ENCODE data around the gene VSNL1.
"Not testable (repeated sequence)": the region's sequence is repeated elsewhere in the genome, so short reads cannot be mapped to it uniquely, and the experiment has no call there.

The VSNL1 gene

DNA sequence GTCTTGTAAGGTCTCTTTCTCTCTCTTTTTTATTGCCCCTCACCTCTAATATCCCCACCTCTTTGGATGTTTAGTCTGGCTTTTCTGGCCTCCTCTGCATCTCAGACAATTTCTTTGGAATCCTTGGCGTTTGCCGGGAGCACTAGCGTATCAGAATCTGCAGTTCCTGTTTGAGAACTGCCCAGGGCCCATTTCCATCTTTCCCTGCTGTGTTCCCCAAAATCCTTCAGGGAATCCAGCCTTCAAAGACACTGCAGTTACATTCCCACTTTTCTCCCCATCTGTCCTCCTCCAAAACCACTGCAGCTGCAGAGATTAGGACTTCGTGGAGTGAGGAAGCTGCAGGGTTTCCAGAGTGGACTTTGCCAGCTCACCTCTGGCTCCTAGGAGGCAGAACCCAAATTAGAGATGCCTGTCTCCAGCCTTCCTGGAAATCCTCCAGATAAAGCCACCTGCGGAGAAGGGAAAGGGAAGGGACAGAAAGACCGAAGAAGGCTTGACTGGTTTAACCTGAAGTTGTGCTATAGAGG is 2.7 kb downstream of the VSNL1 start:
- no peak for DNase-seq

DNA sequence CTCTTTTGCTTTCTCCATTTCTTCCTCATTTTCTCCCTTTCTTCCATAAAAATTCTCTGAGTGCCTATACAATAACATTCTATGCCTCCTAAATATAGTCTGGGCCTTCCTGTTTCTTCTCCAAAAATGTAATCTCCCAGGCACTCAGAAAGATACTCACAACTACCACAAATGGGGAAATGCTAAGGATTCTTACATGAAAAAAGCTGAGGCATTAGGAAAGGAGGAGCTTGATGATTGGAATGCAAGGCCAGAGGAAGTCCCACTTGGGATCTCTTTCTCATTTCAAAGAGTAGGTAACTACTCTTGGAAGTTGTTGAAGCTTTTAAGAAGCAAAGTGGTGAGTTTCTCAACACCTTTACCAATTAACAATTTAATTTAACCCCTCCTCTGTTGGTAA is 3.4 kb downstream of the VSNL1 start:
- DNase-seq = no peak

DNA sequence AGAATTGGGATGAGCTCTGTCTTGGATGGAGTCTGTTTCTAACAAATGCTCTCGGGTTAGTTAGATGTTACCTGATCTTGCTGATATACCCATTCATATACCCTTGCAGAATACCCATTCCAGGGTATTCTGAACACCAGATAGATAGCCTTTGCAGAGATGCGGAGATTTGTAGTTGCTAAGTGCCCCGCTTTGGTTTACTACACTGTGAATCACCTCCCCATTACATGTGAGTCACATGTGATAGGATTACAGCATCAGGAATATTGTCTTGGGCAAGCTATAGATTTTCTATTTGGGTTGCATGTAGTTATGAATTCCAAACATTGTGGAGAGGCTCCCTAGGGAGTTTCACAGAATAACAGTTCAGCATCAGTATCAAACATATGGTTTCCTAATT is 3.8 kb downstream of the VSNL1 start:
- DNase-seq = no peak

DNA sequence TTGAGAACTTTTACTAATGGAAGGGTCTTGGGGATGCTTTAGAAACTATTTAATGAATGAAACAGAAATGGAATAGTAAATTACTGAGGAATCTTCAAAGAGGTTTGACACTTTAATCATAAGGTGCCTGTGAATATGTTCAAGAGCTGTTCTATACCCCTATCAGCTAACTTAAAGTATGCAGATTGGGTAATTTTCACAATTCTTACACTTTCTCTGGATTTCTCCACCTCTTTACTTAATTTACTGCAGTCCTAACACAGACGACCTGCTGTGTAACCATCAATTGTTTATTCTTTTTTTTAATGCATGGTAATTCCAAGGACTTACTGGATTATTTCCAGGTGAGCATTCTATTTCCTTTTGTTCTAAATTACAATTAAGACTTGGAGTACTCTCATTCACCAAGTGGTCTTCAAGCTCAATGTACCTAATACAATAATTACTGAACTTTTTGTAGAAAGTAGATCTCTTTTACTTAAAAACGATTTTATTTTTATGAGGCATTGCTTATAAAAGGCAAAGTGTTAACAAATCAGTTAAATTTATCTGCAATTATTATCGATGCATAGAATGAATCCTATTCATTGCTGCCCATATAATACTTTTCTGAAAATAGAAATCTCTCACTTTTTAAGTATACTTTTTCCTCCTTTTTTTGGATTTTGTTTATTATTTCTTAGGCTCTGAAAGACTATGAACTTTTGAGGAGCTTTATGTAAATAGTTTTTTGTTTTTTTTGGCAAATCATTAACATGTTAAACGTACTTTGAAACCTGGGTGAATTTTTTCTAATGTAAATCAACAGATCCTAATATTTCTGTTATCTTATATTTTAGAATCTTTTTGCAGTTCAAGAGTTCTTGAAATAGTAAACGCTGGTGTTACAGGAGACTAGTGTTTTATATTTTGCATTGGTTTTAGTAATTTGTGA is 5.5 kb downstream of the VSNL1 start:
- DNase-seq = no peak

DNA sequence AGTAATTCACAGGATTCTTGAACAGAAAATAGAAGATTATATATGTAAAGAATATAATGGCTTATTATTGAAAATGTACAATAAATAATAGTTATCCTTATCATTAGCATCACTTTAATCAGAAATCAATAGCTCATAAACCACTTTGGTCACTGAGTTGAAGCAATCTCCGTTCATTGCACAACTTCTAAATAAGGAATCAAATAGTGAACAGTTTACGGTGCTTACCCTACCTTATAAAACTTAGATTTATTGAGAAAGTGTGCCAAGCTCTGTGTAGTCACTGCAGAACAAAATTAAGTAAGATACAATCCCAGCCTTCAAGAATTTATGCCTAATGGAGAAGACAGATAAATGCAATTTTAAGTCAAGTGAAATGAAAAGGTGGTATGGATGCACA is 6.7 kb downstream of the VSNL1 start:
- no peak for DNase-seq

DNA sequence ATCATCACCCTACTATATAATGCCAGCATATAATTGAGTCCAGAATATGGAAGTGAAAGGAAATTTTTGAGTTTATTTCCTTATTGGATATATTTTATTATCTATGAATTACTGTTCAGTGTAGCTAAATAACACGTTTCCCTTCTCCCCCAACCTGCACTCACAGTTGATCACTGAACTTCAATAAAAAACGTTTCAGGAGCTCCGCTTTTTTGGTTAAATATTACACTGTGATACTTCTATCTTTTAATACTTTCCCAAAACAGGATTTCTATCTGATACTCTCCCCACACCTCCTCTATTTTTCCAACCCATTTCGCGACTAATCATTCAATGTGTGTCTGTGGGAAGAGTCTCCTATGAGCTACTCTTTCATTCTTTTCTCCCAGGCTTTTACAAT is 7.2 kb downstream of the VSNL1 start:
- DNase-seq = no peak

DNA sequence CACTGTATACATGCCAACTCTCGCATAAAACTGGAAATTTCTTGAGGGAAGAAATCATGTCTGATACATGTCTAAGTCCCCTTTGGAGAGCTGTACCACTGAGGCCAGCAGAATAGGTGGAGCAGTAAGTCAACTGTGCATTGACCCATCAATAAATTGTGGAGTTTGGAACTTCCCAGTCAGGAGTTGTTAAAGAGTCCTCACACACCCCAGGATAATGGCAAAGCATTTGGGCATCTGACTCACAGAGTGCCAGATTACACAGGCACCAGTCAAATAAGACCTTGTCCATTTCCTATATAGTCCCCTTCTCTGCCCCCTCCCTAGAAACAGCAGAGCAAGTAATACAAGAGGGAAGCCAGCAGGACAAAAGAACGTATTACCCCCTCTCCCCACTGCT is 10.4 kb downstream of the VSNL1 start:
- no peak for DNase-seq

DNA sequence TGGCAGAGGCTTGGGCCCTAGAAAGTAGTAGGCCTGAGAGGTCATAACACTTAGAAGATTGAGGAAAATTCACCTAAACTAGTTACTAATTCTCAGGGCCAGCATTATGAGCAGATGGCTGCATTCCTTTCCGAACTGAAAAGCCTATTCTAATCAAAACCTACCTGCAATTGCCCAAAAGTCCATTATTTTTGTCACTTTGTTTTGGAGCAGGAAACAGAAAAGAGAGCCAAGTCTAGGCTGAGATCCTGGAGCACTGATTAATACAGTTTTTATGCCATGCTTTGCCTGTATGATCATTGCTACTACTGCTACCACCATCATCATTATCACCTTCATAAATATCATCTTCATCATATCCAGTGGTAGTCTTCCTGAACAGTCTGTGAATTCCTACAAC is 14.7 kb downstream of the VSNL1 start:
- DNase-seq = no peak

DNA sequence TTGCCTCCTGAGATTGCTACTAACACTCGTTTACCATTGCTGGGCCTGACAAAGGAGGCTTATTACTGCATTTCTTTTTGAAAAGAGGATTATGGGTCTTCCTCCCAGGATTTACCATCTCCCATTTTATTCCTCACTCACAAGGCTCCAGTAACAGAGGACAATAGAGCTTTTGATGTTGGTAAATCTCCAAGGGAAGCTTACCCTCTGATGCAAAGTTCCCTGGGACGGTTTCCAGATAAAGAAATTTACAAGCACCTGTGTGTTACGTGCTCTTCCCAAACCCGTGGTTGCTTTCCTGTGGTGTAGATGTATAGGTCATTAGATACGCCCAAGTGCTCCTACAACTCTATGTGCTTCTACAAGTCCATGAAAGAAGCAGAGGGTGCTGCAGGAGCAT is 17.1 kb downstream of the VSNL1 start:
- DNase-seq = no peak

DNA sequence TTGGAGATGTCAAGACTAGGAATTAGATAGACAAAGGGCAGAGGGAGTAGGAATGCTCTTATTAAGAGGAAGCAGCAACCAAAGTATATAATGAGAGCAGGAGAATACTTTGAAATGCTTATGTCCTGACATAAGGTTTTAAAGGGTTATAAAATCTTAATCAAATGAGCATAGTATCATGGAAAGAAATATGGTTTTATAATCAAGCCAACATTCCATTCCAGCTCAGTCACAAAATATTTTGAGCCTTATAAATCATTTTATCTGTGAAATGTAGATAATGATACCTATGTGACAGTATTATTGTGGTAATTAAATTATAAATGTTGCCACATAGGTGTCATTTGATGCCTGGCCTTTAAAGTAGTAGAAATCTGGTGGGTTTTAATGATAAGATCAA is 17.6 kb downstream of the VSNL1 start:
- DNase-seq = no peak

DNA sequence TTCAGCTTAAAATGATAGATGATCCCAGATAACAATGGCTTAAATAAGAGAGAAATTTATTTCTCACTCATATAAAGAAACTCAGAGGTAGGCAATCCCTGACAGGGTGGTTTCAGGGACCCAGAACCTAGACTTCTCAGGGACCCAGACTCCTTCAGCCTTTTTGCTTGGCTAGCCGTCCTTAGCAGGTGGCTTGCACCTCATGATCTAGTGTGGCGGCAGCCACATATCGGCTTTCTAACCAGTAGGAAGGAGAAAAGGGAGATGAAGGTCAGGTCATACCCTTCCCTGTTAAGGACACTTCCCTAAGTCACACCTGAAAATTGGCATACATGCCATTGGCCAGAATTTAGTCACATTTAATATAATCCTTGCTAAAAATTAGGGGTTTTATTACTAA is 18.4 kb downstream of the VSNL1 start:
- DNase-seq = no peak

DNA sequence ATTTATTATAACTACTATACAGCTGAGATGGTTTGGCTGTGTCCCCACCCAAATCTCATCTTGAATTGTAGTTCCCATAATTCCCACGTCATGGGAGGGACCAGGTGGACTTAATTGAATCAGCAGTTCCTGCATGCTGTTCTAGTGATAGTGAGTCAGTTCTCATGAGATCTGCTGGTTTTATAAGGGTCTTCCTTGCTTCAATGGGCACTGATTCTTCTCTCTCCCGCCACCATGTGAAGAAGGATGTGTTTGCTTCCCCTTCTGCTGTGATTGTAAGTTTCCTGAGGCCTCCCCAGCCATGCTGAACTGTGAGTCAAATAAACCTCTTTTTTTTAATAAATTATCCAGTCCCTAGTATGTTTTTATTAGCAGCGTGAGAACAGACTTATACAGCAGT is 25.2 kb downstream of the VSNL1 start:
- DNase-seq = not testable (repeated sequence)

DNA sequence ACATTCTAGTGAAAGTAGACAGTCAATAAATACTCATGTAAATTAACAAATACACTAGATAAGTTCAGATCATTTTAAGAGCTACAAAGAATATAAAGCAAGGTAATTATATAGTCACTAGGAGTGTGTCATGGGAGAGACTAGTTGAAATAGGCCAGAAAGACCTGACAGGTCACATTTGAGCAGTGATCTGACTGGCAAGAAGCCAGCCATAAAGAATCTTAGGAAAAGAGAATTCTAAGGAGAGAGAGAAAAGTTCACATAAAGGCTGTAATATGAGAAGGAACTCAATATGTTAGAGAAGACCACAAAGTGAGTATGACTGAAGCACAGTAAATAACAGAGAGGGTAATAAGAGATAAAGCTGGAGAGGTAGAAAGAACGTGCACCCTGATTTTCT is 31.2 kb downstream of the VSNL1 start:
- DNase-seq = no peak

DNA sequence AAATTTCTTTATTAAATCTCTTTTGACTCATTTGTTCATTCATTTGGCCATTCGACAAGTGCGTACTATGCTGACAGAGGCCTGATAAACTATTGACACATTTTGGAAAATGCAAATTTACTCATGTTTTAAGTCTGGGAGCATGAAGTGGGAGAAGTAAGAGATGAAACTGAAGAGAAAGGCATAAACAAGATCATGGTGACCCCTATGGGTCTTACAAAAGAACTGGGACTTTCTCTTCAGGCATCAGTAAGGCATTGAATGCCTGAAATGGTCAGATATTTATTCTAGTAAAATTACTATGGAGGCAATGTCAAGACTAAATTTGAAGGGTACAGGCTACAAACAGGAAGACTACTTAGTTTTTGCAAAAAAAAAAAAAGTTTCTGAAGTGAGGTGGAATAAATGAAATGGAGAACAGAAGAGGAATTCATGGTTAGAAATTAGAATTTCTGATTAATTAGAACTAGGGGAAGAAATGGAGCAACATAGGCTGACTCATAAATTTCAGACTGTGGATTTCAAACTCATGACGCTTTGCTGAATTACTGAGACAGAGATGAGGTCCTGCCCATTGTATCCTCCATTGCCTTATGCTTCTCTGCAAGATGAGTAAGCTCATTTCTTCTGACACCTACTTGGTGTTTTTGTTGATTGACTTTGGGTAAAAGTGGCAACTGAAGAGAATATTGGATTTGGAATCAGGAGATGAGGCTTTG is 32.7 kb downstream of the VSNL1 start:
- DNase-seq = peak; percentile 36

DNA sequence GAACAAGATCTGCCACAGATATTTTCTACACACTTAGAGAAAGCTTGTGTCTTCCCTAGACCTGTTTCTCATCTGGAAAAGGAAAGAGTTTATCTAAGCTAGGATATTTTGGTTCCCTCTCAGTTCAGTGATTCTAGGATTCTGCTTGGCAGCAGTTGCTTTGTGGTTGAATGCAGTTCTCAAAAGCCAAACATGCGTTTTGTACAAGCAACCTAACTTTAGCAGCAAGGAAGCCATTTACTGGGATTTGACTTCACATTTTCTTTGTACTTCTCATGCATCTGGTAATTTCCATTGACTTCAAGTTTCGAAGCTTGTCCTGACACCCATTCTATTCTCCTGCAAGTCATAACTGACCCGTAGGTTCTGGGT is 33.3 kb downstream of the VSNL1 start:
- no peak for DNase-seq

DNA sequence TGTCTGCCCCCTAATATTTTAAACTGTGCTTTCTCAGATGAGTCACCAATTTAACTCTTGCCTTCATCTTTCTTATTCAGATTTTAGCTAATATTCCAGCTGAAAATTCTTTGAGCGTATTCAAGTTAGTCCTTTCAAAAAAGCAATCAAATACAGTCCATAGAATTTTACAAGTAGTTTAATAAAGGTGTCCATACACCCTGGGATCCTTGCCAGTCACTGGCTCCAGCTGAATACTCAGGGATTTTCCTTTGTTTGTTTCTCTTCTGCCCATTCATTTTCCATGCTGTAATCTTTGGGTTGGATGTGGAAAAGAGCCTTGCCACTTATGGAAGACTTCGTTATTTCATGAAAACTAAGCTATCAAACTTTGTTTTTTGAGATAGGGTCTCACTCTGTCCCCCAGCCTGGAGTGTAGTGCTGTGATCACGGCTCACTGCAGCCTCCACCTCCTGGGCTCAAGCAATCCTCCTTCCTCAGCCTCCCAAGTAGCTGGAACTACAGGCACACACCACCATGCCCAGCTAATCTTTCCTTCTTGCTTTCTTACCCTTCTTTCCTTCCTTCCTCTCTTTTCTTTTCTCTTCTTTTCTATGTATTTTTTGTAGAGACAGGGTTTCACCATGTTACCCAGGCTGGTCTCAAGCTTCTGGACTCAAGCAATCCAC is 34.0 kb downstream of the VSNL1 start:
- no peak for DNase-seq

DNA sequence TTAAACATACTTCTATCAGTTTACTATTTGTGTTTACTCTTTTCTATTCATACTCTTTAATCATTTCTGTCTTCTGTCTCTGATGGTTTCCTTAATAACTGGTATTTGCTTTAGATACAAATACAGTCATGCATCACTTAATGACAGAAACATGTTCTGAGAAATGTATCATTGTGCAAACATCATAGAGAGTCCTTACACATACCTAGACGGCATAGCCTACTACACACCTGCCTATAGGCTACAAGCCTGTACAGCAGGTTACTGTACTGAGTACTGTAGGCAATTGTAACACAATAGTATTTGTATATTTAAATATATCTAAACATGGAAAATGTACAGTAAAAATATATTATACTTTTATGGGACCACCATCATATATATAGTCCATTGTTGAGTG is 36.3 kb downstream of the VSNL1 start:
- DNase-seq = no peak

DNA sequence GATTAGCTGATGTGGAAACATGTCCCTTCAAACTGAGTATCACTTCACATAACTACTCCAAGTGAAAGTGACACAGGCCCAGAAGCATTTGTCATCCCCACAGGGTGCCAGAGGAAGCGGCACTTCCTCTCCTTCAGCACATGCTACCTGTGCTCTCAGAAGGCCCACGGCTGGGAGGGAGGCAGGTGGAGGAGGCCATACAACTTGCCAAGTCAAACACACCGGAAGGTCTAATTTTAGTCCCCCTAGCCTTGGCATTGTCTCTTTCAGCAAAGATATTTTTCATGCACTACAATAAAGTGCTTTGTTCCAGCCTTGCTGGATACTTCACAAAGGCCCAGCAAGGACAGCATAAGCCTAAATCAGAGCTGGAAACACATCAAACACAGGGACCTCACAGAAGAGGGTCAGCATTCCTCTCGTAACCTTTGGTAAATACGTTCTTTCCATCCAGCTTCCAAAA is 38.0 kb downstream of the VSNL1 start:
- no peak for DNase-seq

DNA sequence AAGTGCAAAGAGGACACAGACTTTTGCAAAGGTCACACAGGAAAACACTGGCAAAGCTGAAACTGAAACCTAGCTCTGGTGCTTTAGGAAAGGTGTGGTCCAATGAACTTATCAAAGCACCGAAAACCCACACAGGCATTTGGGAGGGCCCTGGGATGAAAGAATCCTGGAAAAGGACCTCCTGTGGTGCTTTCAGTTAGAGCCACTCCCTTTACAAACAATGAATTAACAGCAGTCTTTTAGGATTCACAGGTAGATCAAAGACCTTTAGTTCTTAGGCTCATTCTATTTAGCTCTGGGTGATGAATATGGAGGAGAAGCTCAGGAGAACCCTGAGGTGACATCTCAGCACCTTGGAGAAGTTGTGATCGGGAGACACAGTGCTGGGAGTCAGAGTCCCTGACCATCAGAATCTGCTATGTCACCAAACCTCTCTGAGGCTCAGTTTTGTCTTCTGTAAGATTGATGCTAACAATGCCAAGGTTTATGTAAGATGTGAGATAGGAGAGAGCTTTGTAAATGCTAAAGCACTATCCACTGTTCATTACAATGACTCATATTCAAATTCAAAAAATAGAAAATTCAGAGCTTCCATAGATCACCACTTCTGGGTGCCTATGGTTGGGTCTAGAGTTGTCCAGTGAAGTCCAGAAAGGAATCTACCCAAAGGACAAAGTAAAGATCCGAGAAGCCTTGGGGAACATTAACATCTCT is 39.3 kb downstream of the VSNL1 start:
- peak; percentile 20 for DNase-seq

DNA sequence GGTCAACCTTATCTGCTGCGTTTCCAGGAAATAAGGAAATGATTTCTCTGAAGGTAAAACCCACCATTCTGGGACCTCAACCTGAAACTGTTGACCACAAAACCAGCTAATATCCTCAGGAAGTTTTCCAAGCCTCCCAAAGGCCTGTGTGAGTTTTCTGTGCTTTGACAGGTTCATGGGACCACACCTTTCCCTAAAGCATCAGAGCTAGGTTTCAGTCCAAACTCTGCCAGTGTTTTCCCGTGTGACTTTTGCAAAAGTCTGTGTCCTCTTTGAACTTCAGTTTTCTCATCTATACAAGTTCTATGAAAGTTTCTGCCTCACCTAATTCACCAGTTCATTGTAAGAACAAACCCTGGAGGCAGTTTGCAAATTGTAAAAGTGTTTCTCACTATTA is 39.8 kb downstream of the VSNL1 start:
- DNase-seq = no peak

DNA sequence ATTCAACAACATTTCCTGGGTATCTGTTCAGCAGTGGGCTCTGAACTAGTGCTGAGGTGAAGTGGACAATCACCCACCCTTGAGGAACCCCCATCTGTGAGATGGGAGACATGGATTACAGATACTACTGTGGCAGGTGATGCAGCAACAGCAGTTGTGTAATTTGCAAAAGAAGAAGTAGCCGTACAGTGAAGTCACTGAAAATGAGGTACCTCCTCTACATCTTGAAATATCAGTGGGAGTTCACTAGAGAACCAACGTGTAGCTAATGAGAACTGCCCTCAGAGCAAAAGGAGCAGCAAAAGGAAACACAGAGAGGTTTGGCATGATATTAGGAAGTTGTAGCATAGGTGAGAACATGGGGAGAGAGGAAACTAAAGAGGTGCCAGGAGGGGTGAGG is 41.3 kb downstream of the VSNL1 start:
- no peak for DNase-seq

DNA sequence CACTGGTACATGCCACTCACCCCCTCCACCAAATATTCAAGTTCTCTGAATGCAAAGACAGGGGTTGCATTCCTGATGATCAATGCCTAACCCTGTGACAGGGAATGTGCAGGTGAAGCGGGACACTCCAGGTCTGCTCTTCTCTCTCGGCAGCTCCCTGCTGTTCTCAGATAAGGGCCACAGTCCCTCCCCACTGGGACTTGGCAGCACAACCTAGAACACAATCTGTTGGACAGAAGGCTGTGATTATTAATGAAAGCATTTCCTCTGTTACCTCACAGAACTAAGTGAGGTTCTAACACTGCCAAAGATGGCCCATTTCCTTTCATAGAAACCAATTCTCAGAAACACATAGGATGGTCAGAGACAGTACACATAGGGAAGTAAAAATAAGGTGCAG is 42.7 kb downstream of the VSNL1 start:
- DNase-seq = no peak

DNA sequence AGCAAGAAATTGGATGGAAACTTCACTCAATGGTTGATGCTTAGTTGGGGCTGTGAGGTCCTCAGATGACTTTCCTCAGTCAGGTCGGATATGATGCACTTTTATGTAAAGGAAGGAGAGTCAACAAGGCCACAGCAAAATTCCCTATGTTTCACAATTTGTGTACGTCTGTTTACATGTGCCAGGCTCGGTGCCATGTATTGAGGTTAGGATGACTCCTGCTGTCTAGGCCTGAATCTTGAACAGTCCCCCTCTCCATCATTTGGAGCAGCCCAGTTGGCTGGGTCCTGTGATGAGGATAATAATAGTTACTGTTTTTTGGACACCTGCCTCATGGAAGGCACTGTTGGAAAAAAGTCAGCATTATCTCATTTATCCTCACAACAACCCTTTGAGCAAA is 43.1 kb downstream of the VSNL1 start:
- no peak for DNase-seq
